SK-N-SH (cell line): ENCODE measurements around the gene FOCAD. TPM values are rescaled to one million over a fixed set of nuclear protein-coding genes. Genes with fewer than 3 reads are reported as not detected.

Source experiments
- CTCF ChIA-PET: fragments of 300-600, 350-600 bp; formaldehyde crosslinking; extraction: SDS; loops from one replicate; lab custom pipeline; 2021; lab: Yijun Ruan, JAX
- POLR2A ChIA-PET: fragments of 350-600 bp; sonication (Branson Sonifier 250); formaldehyde crosslinking; extraction: SDS; loops from one replicate; lab custom pipeline; 2020; ENCODE audit warnings: antibody characterized with exemption, inconsistent platforms; lab: Yijun Ruan, JAX
- DNase-seq: peaks from one replicate; pipeline ENCODE4 v3.0.0; 2012
- H2AFZ ChIP-seq: fragments of 200-600 bp; sonication (generic); 2 replicates; pipeline ENCODE4 v1.8.1; 2016; ENCODE audit warnings: antibody characterized with exemption, mild to moderate bottlenecking, low read depth
- H3F3A ChIP-seq: fragments of 200-600 bp; sonication (generic); replicated peaks from 2 replicates; pipeline ENCODE3; 2016; ENCODE audit warnings: antibody characterized with exemption, mild to moderate bottlenecking; ENCODE audit not compliant: insufficient read depth
- H3K27ac ChIP-seq, 2 experiments: fragments of 200-500 bp in 1 of 2; fragments of 200-600 bp in 1 of 2; sonication (Bioruptor generic) in 1 of 2; sonication (generic), shearing (Covaris generic) in 1 of 2; 2 replicates each; pipeline versions ENCODE4 v1.5.1 to v1.6.1; 2014 to 2016; ENCODE audit warnings: low read depth in 2 of 2, inconsistent platforms in 1 of 2, low read length in 1 of 2, mild to moderate bottlenecking in 1 of 2, mixed read lengths in 1 of 2
- H3K27me3 ChIP-seq: fragments of 200-600 bp; sonication (generic), shearing (Covaris generic); 2 replicates; pipeline ENCODE4 v1.6.1; 2016; ENCODE audit warnings: mixed run types; ENCODE audit not compliant: insufficient read depth
- H3K36me3 ChIP-seq, 2 experiments: fragments of 200-500 bp in 1 of 2; fragments of 200-600 bp in 1 of 2; sonication (Bioruptor generic) in 1 of 2; sonication (generic) in 1 of 2; replicated peaks in 1 of 2; 2 replicates each; pipeline versions ENCODE3 to v1.5.1; 2014 to 2016; ENCODE audit warnings: low read length in 1 of 2, mild to moderate bottlenecking in 1 of 2; ENCODE audit not compliant: insufficient read depth in 2 of 2, control insufficient read depth in 1 of 2
- H3K4me1 ChIP-seq, 2 experiments: fragments of 200-500 bp in 1 of 2; fragments of 200-600 bp in 1 of 2; sonication (Bioruptor generic) in 1 of 2; sonication (generic), shearing (Covaris generic) in 1 of 2; 2 replicates each; pipeline versions ENCODE4 v1.5.1 to v1.6.1; 2014 to 2016; ENCODE audit warnings: low read depth in 1 of 2, low read length in 1 of 2, mixed run types in 1 of 2; ENCODE audit not compliant: insufficient read depth in 2 of 2, control insufficient read depth in 1 of 2
- H3K4me2 ChIP-seq: fragments of 200-600 bp; sonication (generic), shearing (Covaris generic); 2 replicates; pipeline ENCODE4 v1.6.1; 2017; ENCODE audit warnings: mixed run types
- H3K4me3 ChIP-seq, 2 experiments: fragments of 200-500 bp in 1 of 2; fragments of 200-600 bp in 1 of 2; sonication (Bioruptor generic) in 1 of 2; sonication (generic), shearing (Covaris generic) in 1 of 2; 2 replicates each; pipeline versions ENCODE4 v1.5.1 to v1.8.1; 2014 to 2016; ENCODE audit warnings: low read depth in 2 of 2, inconsistent platforms in 1 of 2, low read length in 1 of 2, mild to moderate bottlenecking in 1 of 2, mixed read lengths in 1 of 2, moderate library complexity in 1 of 2
- H3K79me2 ChIP-seq: fragments of 200-600 bp; sonication (generic); 2 replicates; pipeline ENCODE4 v1.8.1; 2017; ENCODE audit warnings: mild to moderate bottlenecking; ENCODE audit not compliant: insufficient read depth
- H3K9ac ChIP-seq: fragments of 200-600 bp; sonication (generic); 2 replicates; pipeline ENCODE4 v1.6.1; 2017; ENCODE audit warnings: mixed run types
- H3K9me2 ChIP-seq: fragments of 200-600 bp; sonication (generic); 2 replicates; pipeline ENCODE4 v1.6.1; 2017; ENCODE audit warnings: mixed run types
- H3K9me3 ChIP-seq: fragments of 200-600 bp; sonication (generic); 2 replicates; pipeline ENCODE4 v1.6.1; 2017; ENCODE audit warnings: mixed run types, mild to moderate bottlenecking, moderate library complexity
- H4K20me1 ChIP-seq: fragments of 200-600 bp; sonication (generic); 2 replicates; pipeline ENCODE4 v1.6.1; 2017; ENCODE audit warnings: mild to moderate bottlenecking, mixed run types; ENCODE audit not compliant: insufficient read depth
- CHD2 ChIP-seq: fragments of 150-350 bp; IDR thresholded peaks from 2 replicates; pipeline ENCODE4 v1.6.1; 2018; ENCODE audit warnings: low read length; ENCODE audit not compliant: partially characterized antibody
- EZH2phosphoT487 ChIP-seq: fragments of 200-600 bp; sonication (generic); IDR thresholded peaks from 2 replicates; pipeline ENCODE4 v1.6.1; 2017; ENCODE audit warnings: low read depth, mixed run types, mild to moderate bottlenecking, antibody characterized with exemption, moderate library complexity, borderline replicate concordance
- FOSL2 ChIP-seq: IDR thresholded peaks from 2 replicates; pipeline ENCODE4 v1.4.0; 2012; ENCODE audit warnings: low read depth, mild to moderate bottlenecking, moderate library complexity, borderline replicate concordance
- GABPA ChIP-seq: IDR thresholded peaks from 2 replicates; pipeline ENCODE4 v1.4.0; 2012; ENCODE audit warnings: low read depth, mild to moderate bottlenecking
- GATA2 ChIP-seq: sonication (generic); formaldehyde crosslinking; IDR thresholded peaks from 2 replicates; pipeline ENCODE4 v1.5.0; 2020; ENCODE audit warnings: mild to moderate bottlenecking, missing genetic modification reagents
- NFIC ChIP-seq: IDR thresholded peaks from 2 replicates; pipeline ENCODE4 v1.4.0; 2012; ENCODE audit warnings: borderline replicate concordance
- PBX3 ChIP-seq: IDR thresholded peaks from 2 replicates; pipeline ENCODE4; 2012
- RAD21 ChIP-seq: IDR thresholded peaks from 2 replicates; pipeline ENCODE4 v1.6.1; 2012; ENCODE audit warnings: mild to moderate bottlenecking, low read length
- REST ChIP-seq: IDR thresholded peaks from 2 replicates; pipeline ENCODE4 v1.6.1; 2012; ENCODE audit warnings: mild to moderate bottlenecking, low read depth, low read length, moderate library complexity
- RXRA ChIP-seq: IDR thresholded peaks from 2 replicates; pipeline ENCODE4 v1.4.0; 2012; ENCODE audit warnings: low read depth, mild to moderate bottlenecking, borderline replicate concordance
- SIN3A ChIP-seq: IDR thresholded peaks from 2 replicates; pipeline ENCODE4 v1.6.1; 2012; ENCODE audit warnings: low read depth, mild to moderate bottlenecking, low read length, moderate library complexity, borderline replicate concordance
- SMC3 ChIP-seq: IDR thresholded peaks from 2 replicates; pipeline ENCODE4 v1.6.1; 2012; ENCODE audit warnings: low read depth, low read length, improper control_type of control experiment
- TCF12 ChIP-seq: IDR thresholded peaks from 2 replicates; pipeline ENCODE4 v1.4.0; 2012
- USF1 ChIP-seq: IDR thresholded peaks from 2 replicates; pipeline ENCODE4 v1.4.0; 2012; ENCODE audit warnings: low read depth, borderline replicate concordance
- USF2 ChIP-seq: fragments of 150-350 bp; IDR thresholded peaks from 2 replicates; pipeline ENCODE4 v1.6.1; 2017; ENCODE audit warnings: antibody characterized with exemption, low read length, low read depth, borderline replicate concordance
- WGBS: methylation state at CpG from one replicate; pipeline ENCODE4 v1.1.6; 2017; ENCODE audit warnings: low lambda C conversion rate; 5-methylcytosine and 5-hydroxymethylcytosine counted together
- polyA plus RNA-seq, 3 experiments: library from polyadenylated mRNA; depleted of rRNA; stranded (reverse); fragments of >200 nt; gene quantifications; 2 replicates each; pipeline ENCODE4 v1.2.3, GENCODE V29; 2012

The FOCAD gene
- polyA plus RNA-seq, 1 of the 3 experiments (the other 2 are of a cell fraction), result 15.8 TPM

GRCh38 chr9:20740304-20740703 lies 56.2 kb downstream of the FOCAD start:
- peaks cover 4 to 15% of the 10 kb centered on the region in 2 experiments for H3K36me3 ChIP-seq

GRCh38 chr9:20740929-20741582 lies 57.0 kb downstream of the FOCAD start:
- no peaks in the 10 kb centered on the region for H3K4me1 ChIP-seq
- WGBS, result 99% methylated on average over 2 of the region's 2 CpGs
- no peaks in the 10 kb centered on the region for H3K9me3 ChIP-seq
- peaks cover 4 to 15% of the 10 kb centered on the region in 2 experiments for H3K36me3 ChIP-seq
- no peaks in the 10 kb centered on the region for H3F3A ChIP-seq
- H4K20me1 ChIP-seq, result no peaks in the 10 kb centered on the region
- no peaks in the 10 kb centered on the region for H3K9me2 ChIP-seq
- H3K79me2 ChIP-seq, result no peaks in the 10 kb centered on the region
- no peak for DNase-seq
- H2AFZ ChIP-seq, result no peak overlapping the region
- no peak overlapping the region for H3K9ac ChIP-seq
- ChIA-PET CTCF (interaction anchor here (0.7 kb wide), 1 partner anchor 8 kb away, joined by 3 read pairs; no protein-coding TSS in a partner anchor), POLR2A (no interaction called here)
- H3K27me3 ChIP-seq, result no peaks in the 10 kb centered on the region
- H3K4me3 ChIP-seq, result no peak overlapping the region
- no peak overlapping the region for H3K4me2 ChIP-seq
- H3K27ac ChIP-seq, result no peak overlapping the region
- no peak for TF ChIP-seq USF2
- no peak for TF ChIP-seq GABPA
- TF ChIP-seq TCF12, result no peak
- no peak for TF ChIP-seq PBX3
- no peak for TF ChIP-seq NFIC
- no peak for TF ChIP-seq USF1
- no peak for TF ChIP-seq SMC3
- no peak for TF ChIP-seq FOSL2
- TF ChIP-seq RXRA, result no peak
- TF ChIP-seq SIN3A, result no peak

More at GRCh38 chr9:20740304-20740703, 56.2 kb downstream of the FOCAD start:
- H3K9ac ChIP-seq, result no peak overlapping the region
- TF ChIP-seq RAD21 (no peak), REST (no peak), GATA2 (CRISPR knock-in tag) (no peak), EZH2phosphoT487 (no peak), CHD2 (no peak), USF1 (no peak), NFIC (no peak), TCF12 (no peak)
- TF ChIP-seq, all 33 proteins: peak for 0
- no peaks in the 10 kb centered on the region for H3K4me1 ChIP-seq
- no peaks in the 10 kb centered on the region for H3F3A ChIP-seq
- H2AFZ ChIP-seq, result no peak overlapping the region
- no peaks in the 10 kb centered on the region for H4K20me1 ChIP-seq
- no peaks in the 10 kb centered on the region for H3K27me3 ChIP-seq
- H3K4me3 ChIP-seq, result no peak overlapping the region
- no peaks in the 10 kb centered on the region for H3K79me2 ChIP-seq
- ChIA-PET CTCF (interaction anchor here (0.8 kb wide), 1 partner anchor 25 kb away, joined by 4 read pairs; no protein-coding TSS in a partner anchor), POLR2A (no interaction called here)
- 96% methylated on average over 1 of the region's 1 CpG for WGBS
- no peak overlapping the region for H3K27ac ChIP-seq
- H3K9me3 ChIP-seq, result no peaks in the 10 kb centered on the region
- no peaks in the 10 kb centered on the region for H3K9me2 ChIP-seq
- H3K4me2 ChIP-seq, result no peak overlapping the region
- DNase-seq, result no peak
